Measurements from ENCODE around the gene C1orf87. TPM values are rescaled to one million over a fixed set of nuclear protein-coding genes. Genes with fewer than 3 reads are reported as not detected.

The C1orf87 gene
- total RNA-seq, 2 experiments from 2014 or later = not detected

DNA sequence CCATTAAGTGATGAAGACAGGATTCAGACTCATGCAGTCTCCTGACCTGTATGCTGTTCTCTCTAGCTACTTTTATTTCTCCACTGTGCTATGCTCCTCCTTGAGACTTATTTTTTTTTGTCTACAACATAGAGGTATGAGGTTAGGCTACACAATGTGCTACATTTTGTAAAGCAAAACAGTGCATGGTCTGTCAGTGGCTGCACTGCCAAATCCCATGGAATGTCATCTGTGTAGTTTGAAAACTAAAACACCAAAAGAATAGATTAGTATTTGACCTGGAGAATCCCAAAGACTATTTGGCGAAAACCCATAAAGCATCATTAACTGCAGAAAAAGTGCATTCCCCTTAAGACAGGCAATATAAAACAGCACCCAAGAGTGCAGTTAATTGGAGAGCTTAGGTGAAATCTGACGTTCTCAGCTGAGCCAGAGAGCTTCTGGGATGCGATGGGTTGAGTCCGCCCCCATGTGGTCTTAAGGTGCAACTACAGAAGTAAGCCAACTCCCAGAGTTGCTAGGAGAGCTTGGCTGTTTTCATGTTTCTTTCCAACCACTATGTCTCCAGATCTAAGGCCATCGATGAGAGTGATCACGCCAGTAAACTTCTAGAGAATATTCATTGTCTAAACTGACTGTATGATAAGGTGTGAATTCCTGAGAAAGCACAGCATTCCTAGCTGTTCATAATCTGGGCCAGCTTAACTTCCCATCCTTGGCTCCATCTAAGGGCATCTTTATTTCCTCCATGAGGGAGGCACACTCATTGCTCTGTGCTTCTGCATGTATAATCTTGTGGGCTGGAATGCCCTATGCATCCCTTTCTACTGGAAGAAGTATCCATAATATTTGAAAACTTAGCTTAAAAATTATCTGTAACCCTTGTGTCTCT lies 126.3 kb downstream of the C1orf87 start:
- Mint-ChIP-seq H3K4me3 (no peak overlapping the region), H3K4me1 (no peaks in the 10 kb centered on the region), H3K27me3 (peaks cover 13% of the 10 kb centered on the region), H3K27ac (no peak overlapping the region), H3K36me3 (ENCODE audit: low read depth) (no peaks in the 10 kb centered on the region), H3K9me3 (no peaks in the 10 kb centered on the region)
- peak; percentile 57 for DNase-seq
- CTCF ChIA-PET = interaction anchor here (0.6 to 3.5 kb wide), 34 partner anchors 8 to 1101 kb away, joined by 3 to 66 read pairs (median 4); partner anchors contain the start of gene CYP2J2
- POLR2A ChIA-PET = interaction anchor here (0.8 kb wide), 1 partner anchor 45 kb away, joined by 3 read pairs; no protein-coding TSS in a partner anchor

DNA sequence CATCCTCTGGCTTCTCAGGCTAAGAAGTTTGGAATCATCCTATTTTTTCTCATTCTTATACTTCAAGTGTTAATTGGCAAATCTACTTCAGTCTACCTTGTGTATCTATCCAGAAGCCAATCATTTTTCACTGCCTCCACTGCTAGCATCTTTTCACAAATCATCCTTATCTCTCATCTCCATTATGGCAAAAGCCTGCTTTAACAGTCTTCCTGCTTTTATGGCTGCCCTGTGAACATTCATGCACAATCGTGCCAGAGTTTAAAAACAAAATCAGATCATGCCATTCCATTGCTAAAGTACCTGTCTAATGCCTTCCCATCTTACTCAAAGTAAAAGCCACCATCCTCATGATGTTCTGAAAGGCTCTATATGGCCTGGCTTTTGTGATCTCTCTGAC lies 127.8 kb downstream of the C1orf87 start:
- H3K27ac Mint-ChIP-seq = no peak overlapping the region

More for the DNA sequence above, 127.8 kb downstream of the C1orf87 start:
- H3K9me3 Mint-ChIP-seq = no peaks in the 10 kb centered on the region
- H3K27me3 Mint-ChIP-seq = peaks cover 14% of the 10 kb centered on the region
- ChIA-PET POLR2A (no interaction called here), CTCF (interaction anchor here (1.9 to 3.5 kb wide), 3 partner anchors 18 to 67 kb away, joined by 10 to 66 read pairs (median 47); partner anchors contain the start of gene CYP2J2)
- DNase-seq = no peak
- H3K4me1 Mint-ChIP-seq = no peaks in the 10 kb centered on the region
- no peak overlapping the region for H3K4me3 Mint-ChIP-seq
- H3K36me3 Mint-ChIP-seq (ENCODE audit: low read depth) = no peaks in the 10 kb centered on the region

Other genes with a start within 250 kb of the C1orf87 start
- 1 to 10 TPM; 2.8 TPM for gene CYP2J2, start 147.0 kb downstream of the C1orf87 start, total RNA-seq

Data from activated CD4-positive, alpha-beta memory T cell treated with anti-CD3 and anti-CD28 coated beads, Interleukin-2, amount 10 ng/mL, durations not matched to agents 7 days and 5 days (primary cell).